Astrocyte of the spinal cord (primary cell): Measurements from ENCODE around the gene GDPGP1.
"Not testable (repeated sequence)": the region's sequence is repeated elsewhere in the genome, so short reads cannot be mapped to it uniquely, and the experiment has no call there.

Experiments used
- DNase-seq: peaks from one replicate; pipeline ENCODE4 v3.0.0; 2011; ENCODE audit warnings: low read depth, low spot score
- H3K4me3 ChIP-seq: 2 replicates; pipeline ENCODE4 v1.5.1; 2011; ENCODE audit warnings: low read depth, mild to moderate bottlenecking, low read length, moderate library complexity
- in situ Hi-C: cut with HindIII; loops from 2 replicates; pipeline ENCODE4 v1.10.0; 2017; ENCODE audit warnings: low sequenced_read_pairs
- TF ChIP-seq, protein P1 (sequence below): IDR thresholded peaks from 2 replicates; pipeline ENCODE4 v1.5.1; 2012; ENCODE audit warnings: low read depth, mild to moderate bottlenecking, low read length, inconsistent platforms

Gene GDPGP1, protein sequence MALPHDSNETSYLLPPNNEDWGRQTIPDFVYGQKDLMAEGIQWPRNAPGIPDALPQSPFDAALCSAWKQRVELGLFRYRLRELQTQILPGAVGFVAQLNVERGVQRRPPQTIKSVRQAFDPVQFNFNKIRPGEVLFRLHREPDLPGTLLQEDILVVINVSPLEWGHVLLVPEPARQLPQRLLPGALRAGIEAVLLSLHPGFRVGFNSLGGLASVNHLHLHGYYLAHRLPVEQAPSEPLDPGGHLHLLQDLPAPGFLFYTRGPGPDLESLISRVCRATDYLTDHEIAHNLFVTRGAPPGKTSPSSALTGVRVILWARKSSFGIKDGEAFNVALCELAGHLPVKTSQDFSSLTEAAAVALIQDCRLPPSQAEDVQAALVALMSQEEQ

DNA sequence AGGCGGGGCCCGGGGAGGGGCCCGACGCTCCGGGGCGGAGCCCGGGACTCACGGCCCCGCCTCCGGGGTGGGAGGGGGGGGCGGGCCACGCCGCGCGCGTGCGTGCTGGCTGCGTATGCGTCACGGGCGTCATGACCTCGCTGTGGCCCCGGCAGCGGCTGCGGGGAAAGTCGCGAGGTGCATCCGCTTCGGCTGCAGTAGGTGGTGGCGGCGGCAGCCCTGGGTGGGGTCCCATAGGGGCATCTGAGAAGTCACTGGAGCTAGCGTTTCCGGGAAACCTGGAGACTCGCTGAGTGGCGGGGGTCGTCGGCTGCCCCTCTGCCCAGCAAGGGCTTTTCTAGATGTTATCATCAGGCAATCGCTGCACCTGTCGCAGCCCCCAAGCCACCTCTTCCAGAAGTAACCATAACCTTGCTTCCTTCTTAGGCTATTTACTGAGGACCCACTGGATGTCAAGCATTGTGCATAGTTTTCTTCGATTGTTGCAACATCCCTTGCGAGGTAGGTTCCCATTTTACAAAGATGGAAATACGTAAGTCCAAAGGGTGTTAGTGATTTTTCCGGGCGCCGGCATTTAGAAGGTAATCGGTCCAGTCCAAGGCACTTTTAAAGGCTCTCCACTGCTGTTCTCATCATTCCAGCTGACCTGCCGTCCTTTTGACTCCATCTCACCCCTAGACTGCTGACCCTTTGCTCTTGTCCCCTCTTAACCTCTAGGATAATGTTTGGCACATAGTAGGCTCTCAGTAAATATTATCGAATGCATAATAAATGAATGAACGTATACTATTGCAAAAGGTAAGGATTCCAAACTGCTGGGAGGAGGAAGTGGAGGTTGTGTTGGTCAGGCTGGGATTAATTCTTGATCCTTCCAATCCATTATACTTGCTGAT lies at the start of gene GDPGP1:
GDPGP1 (plus strand) TSS at position 114 of the 893 bp plus-strand sequence. CDS start 6,700 bp downstream, outside the sequence.
- TF ChIP-seq, protein P1, sequence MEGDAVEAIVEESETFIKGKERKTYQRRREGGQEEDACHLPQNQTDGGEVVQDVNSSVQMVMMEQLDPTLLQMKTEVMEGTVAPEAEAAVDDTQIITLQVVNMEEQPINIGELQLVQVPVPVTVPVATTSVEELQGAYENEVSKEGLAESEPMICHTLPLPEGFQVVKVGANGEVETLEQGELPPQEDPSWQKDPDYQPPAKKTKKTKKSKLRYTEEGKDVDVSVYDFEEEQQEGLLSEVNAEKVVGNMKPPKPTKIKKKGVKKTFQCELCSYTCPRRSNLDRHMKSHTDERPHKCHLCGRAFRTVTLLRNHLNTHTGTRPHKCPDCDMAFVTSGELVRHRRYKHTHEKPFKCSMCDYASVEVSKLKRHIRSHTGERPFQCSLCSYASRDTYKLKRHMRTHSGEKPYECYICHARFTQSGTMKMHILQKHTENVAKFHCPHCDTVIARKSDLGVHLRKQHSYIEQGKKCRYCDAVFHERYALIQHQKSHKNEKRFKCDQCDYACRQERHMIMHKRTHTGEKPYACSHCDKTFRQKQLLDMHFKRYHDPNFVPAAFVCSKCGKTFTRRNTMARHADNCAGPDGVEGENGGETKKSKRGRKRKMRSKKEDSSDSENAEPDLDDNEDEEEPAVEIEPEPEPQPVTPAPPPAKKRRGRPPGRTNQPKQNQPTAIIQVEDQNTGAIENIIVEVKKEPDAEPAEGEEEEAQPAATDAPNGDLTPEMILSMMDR: no peak
- DNase-seq: no peak
- peak within 1 kb of the TSS; percentile 77 for H3K4me3 ChIP-seq
- in situ Hi-C loops: no loop called here

DNA sequence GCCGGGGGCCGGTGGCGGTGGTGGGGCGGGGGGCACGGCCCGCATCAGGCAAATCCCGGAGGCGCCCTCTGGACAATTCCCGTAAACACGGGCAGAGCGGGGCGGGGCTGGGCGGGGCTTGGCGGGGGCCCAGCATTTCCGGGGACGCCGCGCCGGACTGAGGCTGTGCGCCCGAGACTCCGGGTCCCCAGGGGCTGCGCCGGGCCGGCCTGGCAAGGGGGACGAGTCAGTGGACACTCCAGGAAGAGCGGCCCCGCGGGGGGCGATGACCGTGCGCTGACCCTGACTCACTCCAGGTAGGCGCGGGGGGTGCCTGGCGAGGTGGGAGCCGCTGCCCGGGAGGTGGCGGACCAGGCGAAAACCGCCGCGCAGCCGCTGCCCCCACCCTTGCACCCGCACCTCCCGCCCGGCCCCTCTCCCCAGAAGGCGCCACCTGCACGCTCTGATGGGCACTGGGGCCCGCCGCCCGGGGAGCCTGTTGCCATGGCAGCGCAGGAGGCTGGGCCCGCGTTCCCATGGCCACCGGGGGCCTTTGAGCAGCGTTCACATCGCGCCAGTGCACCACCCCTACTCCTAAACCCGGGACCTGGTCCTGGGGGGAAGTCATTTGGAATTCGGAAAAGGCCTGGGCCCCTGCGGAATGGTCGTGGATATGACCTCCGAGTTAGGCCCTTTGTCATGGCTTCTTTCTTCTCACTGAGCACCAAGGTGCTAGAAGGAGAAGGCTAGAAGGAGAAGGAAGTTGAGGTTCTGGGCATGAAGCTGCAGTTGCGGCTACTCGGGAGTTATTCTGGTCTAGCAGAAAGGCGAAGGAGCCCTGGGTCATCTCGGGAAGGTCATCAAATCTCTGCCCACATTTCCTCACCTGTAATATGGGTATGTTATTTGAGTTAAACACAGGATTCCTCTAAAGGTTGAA lies 49.0 kb upstream of the GDPGP1 start:
- peak; percentile 32 for DNase-seq
- TF ChIP-seq, protein P1: no peak
- in situ Hi-C loops: no loop called here
- peak overlapping the region; percentile 53 for H3K4me3 ChIP-seq

DNA sequence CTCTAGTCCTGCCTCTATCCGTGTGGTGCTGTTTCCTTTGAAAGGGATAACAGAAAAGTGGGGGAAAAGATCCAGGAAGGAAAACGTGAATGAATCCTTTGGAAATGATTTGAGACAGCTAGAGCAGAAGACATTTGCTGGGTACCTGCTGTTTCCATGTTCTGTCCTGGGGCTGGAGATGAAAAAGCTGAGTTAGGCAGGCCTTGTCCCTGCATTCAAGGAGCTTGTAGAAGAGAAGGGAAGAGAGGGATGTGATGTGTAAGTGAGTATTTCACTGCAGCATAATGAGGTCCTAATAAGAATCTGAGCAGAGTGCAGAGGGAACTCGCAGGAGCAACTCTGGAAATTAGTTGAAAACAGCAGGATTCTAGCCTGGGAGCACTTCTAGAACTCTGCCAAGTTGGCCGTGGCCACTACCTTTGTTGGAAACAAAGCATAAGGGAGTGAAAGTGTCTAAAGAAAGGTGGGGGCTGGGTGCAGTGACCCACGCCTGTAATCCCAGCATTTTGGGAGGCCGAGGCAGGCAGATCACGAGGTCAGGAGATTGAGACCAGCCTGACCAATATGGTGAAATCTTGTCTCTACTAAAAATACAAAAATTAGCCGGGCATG lies 46.6 kb upstream of the GDPGP1 start:
- DNase-seq: no peak
- no peak overlapping the region for H3K4me3 ChIP-seq
- TF ChIP-seq, protein P1: no peak
- in situ Hi-C loops: no loop called here

DNA sequence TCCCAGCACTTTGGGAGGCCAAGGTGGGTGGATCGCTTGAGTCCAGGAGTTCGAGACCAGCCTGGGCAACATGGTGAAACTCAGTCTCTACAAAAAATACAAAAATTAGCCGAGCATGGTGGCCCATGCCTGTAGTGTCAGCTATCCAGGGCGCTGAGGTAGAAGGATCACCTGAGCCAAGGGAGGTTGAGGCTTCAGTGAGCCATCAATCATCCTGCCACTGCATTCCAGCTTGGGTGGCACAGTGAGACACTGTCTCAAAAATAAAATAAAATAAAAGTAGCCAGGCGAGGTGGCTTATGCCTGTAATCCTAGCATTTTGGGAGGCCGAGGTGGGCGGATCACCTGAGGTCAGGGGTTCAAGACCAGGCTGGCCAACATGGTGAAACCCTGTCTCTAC lies 45.9 kb upstream of the GDPGP1 start:
- in situ Hi-C loops, H3K4me3 ChIP-seq, DNase-seq: not testable (repeated sequence)

DNA sequence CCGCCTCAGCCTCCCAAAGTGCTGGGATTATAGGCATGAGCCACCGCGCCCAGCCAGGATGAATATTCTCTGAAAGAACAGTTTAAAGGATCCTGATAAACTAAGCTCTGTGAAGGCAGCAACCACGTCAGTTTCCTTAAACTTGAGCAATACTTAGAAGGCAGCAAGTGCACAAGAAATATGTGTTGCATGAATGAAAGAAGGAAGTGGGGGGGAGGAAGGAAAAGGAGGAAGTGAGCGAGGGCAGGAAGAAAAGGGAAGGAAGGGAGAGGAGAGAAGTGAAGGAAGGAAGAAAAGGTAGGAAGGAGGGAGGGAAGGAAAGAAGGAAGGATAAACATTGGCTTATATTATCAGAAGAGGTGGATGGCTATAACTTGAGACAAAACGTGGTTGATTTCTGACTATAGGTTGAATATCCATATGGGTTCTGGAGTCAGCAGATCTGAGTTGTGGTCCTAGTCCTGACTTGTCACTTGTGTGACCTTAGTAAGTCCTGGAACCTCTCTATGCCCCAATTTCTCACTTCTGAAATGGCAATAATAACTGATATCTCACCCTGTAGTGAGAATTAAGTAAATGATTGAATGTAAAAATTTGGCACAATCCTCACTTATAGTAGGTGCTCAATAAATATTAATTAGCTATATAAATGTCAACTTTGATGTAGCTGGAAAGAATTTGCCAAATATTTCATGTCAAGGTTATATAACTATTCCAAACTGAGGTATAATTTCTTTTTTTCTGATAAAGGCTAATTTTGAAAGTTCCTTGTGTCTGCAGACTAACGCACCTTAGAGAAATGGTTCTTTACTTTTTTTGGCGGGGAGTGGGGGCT lies 44.9 kb upstream of the GDPGP1 start:
- TF ChIP-seq, protein P1: no peak
- no peak for DNase-seq
- in situ Hi-C loops: no loop called here
- H3K4me3 ChIP-seq: no peak overlapping the region
